ENCODE results near the gene TNFRSF1A. TPM values are rescaled to one million over a fixed set of nuclear protein-coding genes. Genes with fewer than 3 reads are reported as not detected.

The TNFRSF1A gene
- total RNA-seq, 3 donors from 2014 or later (not counting 1 experiment from before 2014, with no cell fraction given), result 75.7 to 116 (median 87.3) TPM

- H3K36me3 ChIP-seq (ENCODE audit: control insufficient read depth, insufficient read depth, low read length), result no peaks in the 10 kb centered on the region
- Mint-ChIP-seq H3K4me3 (no peak overlapping the region), H3K27ac (no peak overlapping the region)
These were observed 19.0 kb upstream of the TNFRSF1A start for GRCh38 chr12:6360578-6361490.

GRCh38 chr12:6360080-6360571 lies 18.2 kb upstream of the TNFRSF1A start:
- no peaks in the 10 kb centered on the region for H3K36me3 ChIP-seq (ENCODE audit: control insufficient read depth, insufficient read depth, low read length)
- H3K27me3 ChIP-seq (ENCODE audit: control insufficient read depth, insufficient read depth, low read length), result no peaks in the 10 kb centered on the region
- ATAC-seq, result no peak
- H3K9me3 Mint-ChIP-seq, result no peaks in the 10 kb centered on the region
- H3K36me3 Mint-ChIP-seq, result no peaks in the 10 kb centered on the region
- no peak overlapping the region for H3K4me3 Mint-ChIP-seq
- 79% methylated on average over 7 of the region's 7 CpGs for WGBS (ENCODE audit: insufficient coverage)
- no peak overlapping the region for H3K27ac Mint-ChIP-seq
- H3K4me1 Mint-ChIP-seq, result peaks cover 6 to 29% of the 10 kb centered on the region in 2 donors
- no peak for DNase-seq
- no peaks in the 10 kb centered on the region for H3K9me3 ChIP-seq (ENCODE audit: control insufficient read depth, insufficient read depth, low read length)
- intact Hi-C loops (cut with micrococcal nuclease), result no loop called here
- H3K4me3 ChIP-seq (ENCODE audit: low read length), result no peak overlapping the region
- no peak for TF ChIP-seq CTCF (IDR thresholded peaks at IDR 0.05)
- H3K27me3 Mint-ChIP-seq (ENCODE audit: low read depth in 2 of 2), result no peaks in the 10 kb centered on the region
- H3K27ac ChIP-seq (ENCODE audit: low read length), result no peak overlapping the region
- peaks cover 15% of the 10 kb centered on the region for H3K4me1 ChIP-seq (ENCODE audit: control insufficient read depth, insufficient read depth, low read length)

More at GRCh38 chr12:6360578-6361490, 19.0 kb upstream of the TNFRSF1A start:
- Histone ChIP-seq H3K4me1 (ENCODE audit: control insufficient read depth, insufficient read depth, low read length) (peaks cover 15% of the 10 kb centered on the region), H3K4me3 (ENCODE audit: low read length) (no peak overlapping the region), H3K9me3 (ENCODE audit: control insufficient read depth, insufficient read depth, low read length) (no peaks in the 10 kb centered on the region), H3K27ac (ENCODE audit: low read length) (no peak overlapping the region), H3K27me3 (ENCODE audit: control insufficient read depth, insufficient read depth, low read length) (no peaks in the 10 kb centered on the region)
- ATAC-seq (no peak), DNase-seq (no peak)
- no peak for TF ChIP-seq CTCF (IDR thresholded peaks at IDR 0.05)
- H3K9me3 Mint-ChIP-seq, result no peaks in the 10 kb centered on the region
- intact Hi-C loops (cut with micrococcal nuclease), result no loop called here
- 75% methylated on average over 10 of the region's 11 CpGs for WGBS (ENCODE audit: insufficient coverage)
- no peaks in the 10 kb centered on the region for H3K36me3 Mint-ChIP-seq
- no peaks in the 10 kb centered on the region for H3K27me3 Mint-ChIP-seq (ENCODE audit: low read depth in 2 of 2)
- H3K4me1 Mint-ChIP-seq, result peaks cover 6 to 26% of the 10 kb centered on the region in 2 donors

DNA sequence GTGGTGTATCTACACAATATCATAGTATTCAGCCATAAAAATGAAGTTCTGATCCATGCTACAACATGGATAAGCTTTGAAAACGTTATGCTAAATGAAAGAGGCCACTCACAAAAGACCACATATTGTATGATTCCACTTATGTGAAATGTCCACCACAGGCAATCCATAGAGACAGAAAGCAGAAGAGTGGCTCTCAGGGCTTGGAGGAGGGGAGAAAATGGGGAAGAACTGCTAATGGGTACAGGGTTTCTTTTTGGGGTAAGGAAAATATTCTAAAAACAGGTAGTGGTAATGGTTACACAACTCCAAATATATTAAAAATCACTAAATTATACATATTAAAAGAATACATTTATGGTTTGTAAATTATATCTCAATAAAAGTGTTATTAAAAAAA lies 17.0 kb upstream of the TNFRSF1A start:
- Histone ChIP-seq H3K27me3 (ENCODE audit: control insufficient read depth, insufficient read depth, low read length) (no peaks in the 10 kb centered on the region), H3K36me3 (ENCODE audit: control insufficient read depth, insufficient read depth, low read length) (no peaks in the 10 kb centered on the region), H3K4me1 (ENCODE audit: control insufficient read depth, insufficient read depth, low read length) (peaks cover 10% of the 10 kb centered on the region), H3K9me3 (ENCODE audit: control insufficient read depth, insufficient read depth, low read length) (no peaks in the 10 kb centered on the region), H3K4me3 (ENCODE audit: low read length) (no peak overlapping the region), H3K27ac (ENCODE audit: low read length) (no peak overlapping the region)
- Mint-ChIP-seq H3K36me3 (no peaks in the 10 kb centered on the region), H3K9me3 (no peaks in the 10 kb centered on the region), H3K27ac (no peak overlapping the region), H3K27me3 (ENCODE audit: low read depth in 2 of 2) (no peaks in the 10 kb centered on the region), H3K4me3 (no peak overlapping the region), H3K4me1 (peaks cover 0 to 26% of the 10 kb centered on the region in 2 donors)
- no peak for ATAC-seq
- 57% methylated on average over 1 of the region's 1 CpG for WGBS (ENCODE audit: insufficient coverage)
- no peak for DNase-seq
- TF ChIP-seq CTCF (IDR thresholded peaks at IDR 0.05), result no peak
- intact Hi-C loops (cut with micrococcal nuclease), result no loop called here

All from natural killer cell (primary cell).